Measurements from ENCODE around the gene KMT2B. TPM values are rescaled to one million over a fixed set of nuclear protein-coding genes. Genes with fewer than 3 reads are reported as not detected.
"Not testable (repeated sequence)": the region's sequence is repeated elsewhere in the genome, so short reads cannot be mapped to it uniquely, and the experiment has no call there.

Gene KMT2B
- total RNA-seq, 1 experiment from 2014 or later, result 66.6 TPM

DNA sequence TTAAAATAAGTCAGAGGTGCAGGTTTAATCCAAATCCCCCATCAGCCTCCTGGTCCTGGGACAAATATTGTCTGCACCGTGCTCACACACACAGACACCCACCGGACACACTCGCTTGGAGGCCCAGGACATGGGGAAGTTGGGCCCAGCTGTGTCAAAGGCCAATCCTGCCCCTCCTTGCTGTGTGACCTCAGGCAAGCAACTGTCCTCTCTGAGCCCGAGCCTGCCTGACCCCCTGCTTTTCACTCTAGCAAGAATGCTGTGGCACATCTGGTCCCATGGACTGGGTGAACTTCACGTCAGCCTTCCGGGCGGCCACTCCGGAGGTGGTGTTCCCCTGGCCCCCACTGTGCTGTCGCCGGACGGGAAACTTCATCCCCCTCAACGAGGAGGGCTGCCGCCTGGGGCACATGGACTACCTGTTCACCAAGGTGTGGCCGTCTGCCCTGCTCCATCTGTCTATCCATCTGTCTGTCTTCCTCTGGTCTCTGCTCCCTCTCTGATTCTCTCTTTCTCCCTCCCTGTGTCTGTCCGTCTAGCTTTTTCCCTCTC is 42.1 kb upstream of the KMT2B start:
- DNase-seq (ENCODE audit: low spot score) (no peak), ATAC-seq (no peak)
- TF ChIP-seq PRRX2 (CRISPR knock-in tag; IDR thresholded peaks at IDR 0.05), result no peak
- no peak for TF ChIP-seq CREM (CRISPR knock-in tag; IDR thresholded peaks at IDR 0.05)
- TF ChIP-seq SP1 (CRISPR knock-in tag; conservative IDR thresholded peaks at IDR 0.05), result no peak
- TF ChIP-seq ZNF263 (CRISPR knock-in tag; IDR thresholded peaks at IDR 0.05; ENCODE audit: low read depth), result no peak
- TF ChIP-seq PREB (CRISPR knock-in tag; IDR thresholded peaks at IDR 0.05; ENCODE audit: borderline replicate concordance), result no peak
- no peak for TF ChIP-seq ZNF317 (CRISPR knock-in tag; IDR thresholded peaks at IDR 0.05; ENCODE audit: borderline replicate concordance, low read depth)
- no peak for TF ChIP-seq TEAD1 (CRISPR knock-in tag; IDR thresholded peaks at IDR 0.05)
- no peak for TF ChIP-seq GRHL2 (CRISPR knock-in tag; IDR thresholded peaks at IDR 0.05; ENCODE audit: insufficient replicate concordance, severe bottlenecking)
- TF ChIP-seq SMAD4 (CRISPR knock-in tag; IDR thresholded peaks at IDR 0.05), result no peak
- TF ChIP-seq ZBTB43 (CRISPR knock-in tag; IDR thresholded peaks at IDR 0.05), result no peak
- no peak for TF ChIP-seq NR3C1 (CRISPR knock-in tag; conservative IDR thresholded peaks at IDR 0.05; ENCODE audit: low read depth)
- TF ChIP-seq, protein P1, sequence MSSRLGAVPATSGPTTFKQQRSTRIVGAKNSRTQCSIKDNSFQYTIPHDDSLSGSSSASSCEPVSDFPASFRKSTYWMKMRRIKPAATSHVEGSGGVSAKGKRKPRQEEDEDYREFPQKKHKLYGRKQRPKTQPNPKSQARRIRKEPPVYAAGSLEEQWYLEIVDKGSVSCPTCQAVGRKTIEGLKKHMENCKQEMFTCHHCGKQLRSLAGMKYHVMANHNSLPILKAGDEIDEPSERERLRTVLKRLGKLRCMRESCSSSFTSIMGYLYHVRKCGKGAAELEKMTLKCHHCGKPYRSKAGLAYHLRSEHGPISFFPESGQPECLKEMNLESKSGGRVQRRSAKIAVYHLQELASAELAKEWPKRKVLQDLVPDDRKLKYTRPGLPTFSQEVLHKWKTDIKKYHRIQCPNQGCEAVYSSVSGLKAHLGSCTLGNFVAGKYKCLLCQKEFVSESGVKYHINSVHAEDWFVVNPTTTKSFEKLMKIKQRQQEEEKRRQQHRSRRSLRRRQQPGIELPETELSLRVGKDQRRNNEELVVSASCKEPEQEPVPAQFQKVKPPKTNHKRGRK (CRISPR knock-in tag; IDR thresholded peaks at IDR 0.05; ENCODE audit: borderline replicate concordance), result no peak
- no peak for TF ChIP-seq NR2C2 (CRISPR knock-in tag; IDR thresholded peaks at IDR 0.05)
- no peak for TF ChIP-seq EMX1 (CRISPR knock-in tag; IDR thresholded peaks at IDR 0.05)
- TF ChIP-seq ZNF121 (CRISPR knock-in tag; IDR thresholded peaks at IDR 0.05), result no peak
- TF ChIP-seq NFATC4 (CRISPR knock-in tag; IDR thresholded peaks at IDR 0.05), result no peak
- no peak for TF ChIP-seq HMGA2 (CRISPR knock-in tag; IDR thresholded peaks at IDR 0.05)
- no peak overlapping the region for H3K4me3 Mint-ChIP-seq
- no peaks in the 10 kb centered on the region for H3K9me3 Mint-ChIP-seq
- peaks cover 35% of the 10 kb centered on the region for H3K27me3 Mint-ChIP-seq (ENCODE audit: low read depth)
- H3K27ac Mint-ChIP-seq, result no peak overlapping the region
- H3K36me3 Mint-ChIP-seq, result no peaks in the 10 kb centered on the region
- ChIA-PET CTCF (no interaction called here), POLR2A (no interaction called here)
- peaks cover 8% of the 10 kb centered on the region; the same call in 1 of the 2 replicates for H3K4me1 Mint-ChIP-seq

DNA sequence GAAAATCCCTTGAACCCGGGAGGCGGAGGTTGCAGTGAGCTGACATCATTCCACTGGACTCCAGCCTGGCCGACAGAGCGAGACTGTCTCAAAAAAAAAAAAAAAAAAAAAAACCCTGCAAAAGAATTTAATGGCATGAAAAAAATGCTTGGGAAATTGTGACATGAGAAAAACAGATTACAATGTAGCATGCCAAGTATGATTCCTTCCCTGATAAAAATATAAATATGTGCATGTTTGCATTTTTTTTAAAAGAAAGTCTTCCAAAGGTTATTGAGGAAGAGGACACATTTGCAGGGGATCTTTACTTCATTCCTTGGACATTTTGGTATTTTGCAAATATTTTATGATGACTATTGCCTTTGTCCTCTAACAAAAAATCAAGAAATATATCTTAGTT is 28.0 kb upstream of the KMT2B start:
- no peak for ATAC-seq
- ChIA-PET CTCF (no interaction called here), POLR2A (interaction anchor here (2.2 kb wide), 1 partner anchor 13 kb away, joined by 4 read pairs; no protein-coding TSS in a partner anchor)
- Mint-ChIP-seq H3K36me3 (no peaks in the 10 kb centered on the region), H3K9me3 (no peaks in the 10 kb centered on the region; the same call in 1 of the 2 replicates), H3K4me1 (no peaks in the 10 kb centered on the region; the same call in 1 of the 2 replicates), H3K4me3 (no peak overlapping the region), H3K27ac (no peak overlapping the region), H3K27me3 (ENCODE audit: low read depth) (peaks cover 3% of the 10 kb centered on the region)
- TF ChIP-seq NR1H2 (CRISPR knock-in tag; IDR thresholded peaks at IDR 0.05), result no peak
- TF ChIP-seq NFYB (CRISPR knock-in tag; conservative IDR thresholded peaks at IDR 0.05; ENCODE audit: low read depth), result no peak
- TF ChIP-seq OVOL2 (CRISPR knock-in tag; IDR thresholded peaks at IDR 0.05; ENCODE audit: borderline replicate concordance), result no peak
- TF ChIP-seq USF2 (CRISPR knock-in tag; IDR thresholded peaks at IDR 0.05), result no peak
- TF ChIP-seq KAT7 (CRISPR knock-in tag; IDR thresholded peaks at IDR 0.05; ENCODE audit: borderline replicate concordance), result no peak
- DNase-seq (ENCODE audit: low spot score), result no peak

DNA sequence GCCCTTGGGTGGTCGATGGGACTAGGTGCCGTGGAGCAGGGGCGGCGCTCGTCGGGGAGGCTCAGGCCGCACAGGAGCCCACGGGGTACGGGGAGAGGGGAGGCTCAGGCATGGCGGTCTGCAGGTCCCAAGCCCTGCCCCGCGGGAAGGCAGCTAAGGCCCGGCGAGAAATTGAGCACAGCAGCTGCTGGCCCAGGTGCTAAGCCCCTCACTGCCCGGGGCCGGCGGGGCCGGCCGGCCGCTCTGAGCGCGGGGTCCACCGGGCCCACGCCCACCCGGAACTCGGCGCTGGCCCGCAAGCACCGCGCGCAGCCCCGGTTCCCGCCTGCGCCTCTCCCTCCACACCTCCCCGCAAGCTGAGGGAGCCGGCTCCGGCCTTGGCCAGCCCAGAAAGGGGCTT is 26.7 kb upstream of the KMT2B start:
- DNase-seq (ENCODE audit: low spot score); H3K9me3 Mint-ChIP-seq; H3K4me1 Mint-ChIP-seq; CTCF ChIA-PET; H3K36me3 Mint-ChIP-seq; H3K27ac Mint-ChIP-seq; ATAC-seq; H3K27me3 Mint-ChIP-seq (ENCODE audit: low read depth); H3K4me3 Mint-ChIP-seq: not testable (repeated sequence)
- POLR2A ChIA-PET, result interaction anchor here (2.2 kb wide), 1 partner anchor 12 kb away, joined by 4 read pairs; no protein-coding TSS in a partner anchor
